K562 (cell line): ENCODE data around the gene NRF1. TPM values are rescaled to one million over a fixed set of nuclear protein-coding genes. Genes with fewer than 3 reads are reported as not detected.

Source experiments
- E2F8 ChIP-seq: fragments of 450-650 bp; IDR thresholded peaks from 2 replicates; pipeline ENCODE4 v1.7.1; 2018; ENCODE audit warnings: mild to moderate bottlenecking, low read depth; ENCODE audit not compliant: partially characterized antibody
- ELK3 ChIP-seq: fragments of 450-650 bp; formaldehyde crosslinking; IDR thresholded peaks from 2 replicates; pipeline ENCODE4 v1.4.0; 2020; ENCODE audit warnings: mild to moderate bottlenecking
- ETV5 ChIP-seq: sonication (generic); formaldehyde crosslinking; IDR thresholded peaks from 2 replicates; pipeline ENCODE4 v1.4.0; 2020; ENCODE audit warnings: low read depth, mild to moderate bottlenecking, missing genetic modification reagents
- GATAD2A ChIP-seq: fragments of 450-650 bp; IDR thresholded peaks from 2 replicates; pipeline ENCODE4 v1.6.1; 2017
- HDAC2 ChIP-seq: fragments of 450-650 bp; IDR thresholded peaks from 2 replicates; pipeline ENCODE4 v1.6.1; 2016; ENCODE audit warnings: mild to moderate bottlenecking
- HOXB6 ChIP-seq: fragments of 250-450 bp; sonication (Bioruptor Pico); IDR thresholded peaks from 2 replicates; pipeline ENCODE4 v1.5.1; 2022; ENCODE audit warnings: mild to moderate bottlenecking, borderline replicate concordance
- ID3 ChIP-seq, 2 experiments: fragments of 250-450 bp in 1 of 2; fragments of 450-650 bp in 1 of 2; sonication (Bioruptor Pico) in 1 of 2; IDR thresholded peaks; 2 replicates each; pipeline versions ENCODE4 v1.6.1 to v1.8.0; 2016 to 2021; ENCODE audit warnings: mild to moderate bottlenecking in 2 of 2, moderate library complexity in 2 of 2, missing compliant biosample characterization in 1 of 2, missing genetic modification characterization in 1 of 2
- KAT2B ChIP-seq: IDR thresholded peaks from one replicate; pipeline ENCODE4 v1.6.1; 2012; ENCODE audit warnings: low read depth, mild to moderate bottlenecking, control low read depth, inconsistent platforms, low read length, moderate library complexity
- MYBL2 ChIP-seq, 2 experiments: fragments of 450-650 bp in 1 of 2; sonication (generic) in 1 of 2; formaldehyde crosslinking in 1 of 2; IDR thresholded peaks; 2 replicates each; pipeline versions ENCODE4 v1.6.1 to v1.8.1; 2017 to 2022; ENCODE audit warnings: borderline replicate concordance in 1 of 2, inconsistent platforms in 1 of 2, low read depth in 1 of 2, mild to moderate bottlenecking in 1 of 2, missing genetic modification reagents in 1 of 2, moderate library complexity in 1 of 2
- NCOA6 ChIP-seq: fragments of 450-650 bp; IDR thresholded peaks from 2 replicates; pipeline ENCODE4 v1.6.1; 2017; ENCODE audit warnings: mild to moderate bottlenecking
- NFRKB ChIP-seq: fragments of 450-650 bp; IDR thresholded peaks from 2 replicates; pipeline ENCODE4 v1.6.1; 2016; ENCODE audit warnings: low read depth
- RAD21 ChIP-seq, 2 experiments: fragments of 250-450 bp in 1 of 2; fragments of 450-650 bp in 1 of 2; sonication (Bioruptor Pico) in 1 of 2; formaldehyde crosslinking in 1 of 2; IDR thresholded peaks in 1 of 2; conservative IDR thresholded peaks in 1 of 2; 2 replicates each; pipeline versions ENCODE4 v1.4.0 to v1.8.0; 2020 to 2022; ENCODE audit warnings: mild to moderate bottlenecking in 2 of 2, moderate library complexity in 1 of 2
- RAD51 ChIP-seq: fragments of 450-650 bp; IDR thresholded peaks from 2 replicates; pipeline ENCODE4 v1.7.1; 2016; ENCODE audit warnings: low read depth, mild to moderate bottlenecking, borderline replicate concordance
- RBM25 ChIP-seq: fragments of 200-400 bp; formaldehyde crosslinking; IDR thresholded peaks from 2 replicates; pipeline ENCODE4 v1.6.1; 2018; ENCODE audit warnings: low read length, low read depth, moderate library complexity; ENCODE audit not compliant: severe bottlenecking
- SRF ChIP-seq, 2 experiments: fragments of 250-450, 450-650 bp in 1 of 2; sonication (Bioruptor Pico) in 1 of 2; sonication (generic) in 1 of 2; formaldehyde crosslinking; IDR thresholded peaks; 2 replicates each; pipeline versions ENCODE4 v1.5.0 to v1.5.1; 2020 to 2022; ENCODE audit warnings: mild to moderate bottlenecking in 1 of 2, missing genetic modification reagents in 1 of 2
- THRAP3 ChIP-seq: fragments of 450-650 bp; IDR thresholded peaks from 2 replicates; pipeline ENCODE4 v1.6.1; 2016; ENCODE audit warnings: mild to moderate bottlenecking, inconsistent platforms, borderline replicate concordance
- YBX1 ChIP-seq: fragments of 450-650 bp; IDR thresholded peaks from 2 replicates; pipeline ENCODE4 v1.7.1; 2016; ENCODE audit warnings: mild to moderate bottlenecking
- ZBTB12 ChIP-seq: fragments of 250-450 bp; sonication (Bioruptor Pico); IDR thresholded peaks from 2 replicates; pipeline ENCODE4 v1.4.0; 2020
- ZNF121 ChIP-seq: sonication (generic); formaldehyde crosslinking; conservative IDR thresholded peaks from 2 replicates; pipeline ENCODE4 v1.8.0; 2022; ENCODE audit warnings: missing genetic modification reagents
- ZNF311 ChIP-seq: fragments of 250-450 bp; sonication (Bioruptor Pico); IDR thresholded peaks from 2 replicates; pipeline ENCODE4 v1.4.0; 2020; ENCODE audit warnings: mild to moderate bottlenecking, moderate library complexity
- ZNF354B ChIP-seq: fragments of 250-450 bp; sonication (Bioruptor Pico); IDR thresholded peaks from 2 replicates; pipeline ENCODE4 v1.4.0; 2020
- ZNF561 ChIP-seq: fragments of 450-650 bp; formaldehyde crosslinking; conservative IDR thresholded peaks from 2 replicates; pipeline ENCODE4 v1.4.0; 2020; ENCODE audit warnings: mild to moderate bottlenecking, moderate library complexity
- polyA plus RNA-seq, 8 experiments: library from polyadenylated mRNA; depleted of rRNA in 4 of 8; stranded (reverse) in 5 of 8; unstranded in 3 of 8; fragments of >200 nt; fragmentation: Nextera tagmentation in 2 of 8; fragmentation: Illumina TruSeq in 1 of 8; extraction: Ambion mirVana in 2 of 8; extraction: Trizol in 1 of 8; gene quantifications; 2 replicates each; pipeline versions ENCODE4 v1.2.1 to v1.2.3, GENCODE V29; 2011 to 2014; ENCODE audit warnings: inconsistent platforms in 1 of 8, missing spikeins in 1 of 8
- total RNA-seq, 7 experiments: library from RNA; depleted of rRNA in 6 of 7; stranded (reverse); fragments of >200 nt in 6 of 7; fragmentation: Illumina TruSeq in 2 of 7; extraction: Trizol in 2 of 7; gene quantifications; 2 replicates each; pipeline versions ENCODE4 v1.2.1 to v1.2.3, GENCODE V29; 2011 to 2021; ENCODE audit warnings: low replicate concordance in 1 of 7

Gene NRF1
- total and polyA plus RNA-seq, 9 of the 15 experiments (the other 6 are each of a cell fraction or from before 2014, with no cell fraction given), result 8.6 to 28.8 (median 20.3) TPM

- 0 out of 4 replicates have a peak, but pooled peaks of 1 of the 2 experiments have one; percentile 32 for TF ChIP-seq RAD21 (CRISPR knock-in tag; conservative IDR thresholded peaks at IDR 0.05 in 1 of 2, IDR thresholded peaks at IDR 0.05 in 1 of 2)
- no peak for TF ChIP-seq ZNF311 (CRISPR knock-in tag)
- no peak for TF ChIP-seq ETV5 (CRISPR knock-in tag)
- no peak for TF ChIP-seq KAT2B
- no peak for TF ChIP-seq HOXB6 (CRISPR knock-in tag)
- TF ChIP-seq YBX1, result no peak
- TF ChIP-seq NCOA6, result no peak
- TF ChIP-seq HDAC2, result no peak
- no peak for TF ChIP-seq MYBL2 (IDR thresholded peaks at IDR 0.05; ENCODE audit: low read depth)
- TF ChIP-seq MYBL2 (CRISPR knock-in tag; IDR thresholded peaks at IDR 0.05; ENCODE audit: borderline replicate concordance), result no peak
- TF ChIP-seq ZNF561 (CRISPR knock-in tag), result no peak
- no peak for TF ChIP-seq E2F8
- TF ChIP-seq RBM25, result no peak
- no peak; the same call in 1 of the 2 replicates for TF ChIP-seq GATAD2A
- TF ChIP-seq NFRKB, result no peak
- peak in 1 of 2 experiments; percentile 56; a peak in 1 of 4 replicates for TF ChIP-seq SRF (CRISPR knock-in tag; IDR thresholded peaks at IDR 0.05)
- TF ChIP-seq RAD51, result no peak
- TF ChIP-seq THRAP3, result no peak
- TF ChIP-seq ID3 (CRISPR knock-in tag; IDR thresholded peaks at IDR 0.05), result no peak
- no peak for TF ChIP-seq ID3 (tag; IDR thresholded peaks at IDR 0.05)
- no peak for TF ChIP-seq ZNF121 (CRISPR knock-in tag)
- TF ChIP-seq ZBTB12 (CRISPR knock-in tag), result no peak
- TF ChIP-seq ELK3 (CRISPR knock-in tag), result no peak
- TF ChIP-seq ZNF354B (CRISPR knock-in tag), result no peak
These were observed 87.2 kb downstream of the NRF1 start (continued) for GRCh38 chr7:129698516-129699418.
